Measurements from ENCODE around the gene MTERF1.

GRCh38 chr7:91913612-91914011, 33.1 kb upstream of the MTERF1 start:
- TF ChIP-seq CTCF (IDR thresholded peaks at IDR 0.05) (no peak), EP300 (IDR thresholded peaks at IDR 0.05) (no peak), POLR2A (IDR thresholded peaks at IDR 0.05) (no peak), POLR2AphosphoS5 (IDR thresholded peaks at IDR 0.05) (no peak)

All from suprapubic skin (tissue), 4 donors.